ENCODE measurements around the gene MTAP. TPM values are rescaled to one million over a fixed set of nuclear protein-coding genes. Genes with fewer than 3 reads are reported as not detected.

The MTAP gene
- total RNA-seq, 1 donor from 2014 or later: 37.2 TPM

- no peak for DNase-seq (ENCODE audit: low spot score)
- TF ChIP-seq CTCF (IDR thresholded peaks at IDR 0.05; ENCODE audit: unreplicated experiment): no peak
- no peaks in the 10 kb centered on the region for H3K9me3 Mint-ChIP-seq (ENCODE audit: unreplicated experiment)
- peaks cover 2% of the 10 kb centered on the region for H3K27me3 Mint-ChIP-seq (ENCODE audit: unreplicated experiment)
- no peak overlapping the region for H3K27ac Mint-ChIP-seq (ENCODE audit: unreplicated experiment)
- peaks cover 18% of the 10 kb centered on the region for H3K4me1 Mint-ChIP-seq (ENCODE audit: unreplicated experiment)
- peaks cover 3% of the 10 kb centered on the region for H3K36me3 Mint-ChIP-seq (ENCODE audit: low read depth, unreplicated experiment)
- no peak overlapping the region for H3K4me3 Mint-ChIP-seq (ENCODE audit: unreplicated experiment)
Observed at GRCh38 chr9:21810881-21811280, 8.4 kb downstream of the MTAP start.

- Mint-ChIP-seq H3K4me1 (ENCODE audit: unreplicated experiment) (peaks cover 12% of the 10 kb centered on the region), H3K4me3 (ENCODE audit: unreplicated experiment) (no peak overlapping the region), H3K36me3 (ENCODE audit: low read depth, unreplicated experiment) (peaks cover 5% of the 10 kb centered on the region), H3K9me3 (ENCODE audit: unreplicated experiment) (no peaks in the 10 kb centered on the region), H3K27me3 (ENCODE audit: unreplicated experiment) (peaks cover 2% of the 10 kb centered on the region), H3K27ac (ENCODE audit: unreplicated experiment) (peak overlapping the region; percentile 44)
- no peak for DNase-seq (ENCODE audit: low spot score)
- no peak for TF ChIP-seq CTCF (IDR thresholded peaks at IDR 0.05; ENCODE audit: unreplicated experiment)
Observed at GRCh38 chr9:21811914-21812313, 9.5 kb downstream of the MTAP start.

- peaks cover 12% of the 10 kb centered on the region for H3K4me1 Mint-ChIP-seq (ENCODE audit: unreplicated experiment)
- no peak overlapping the region for H3K4me3 Mint-ChIP-seq (ENCODE audit: unreplicated experiment)
- H3K27ac Mint-ChIP-seq (ENCODE audit: unreplicated experiment): peak overlapping the region; percentile 44
- peaks cover 8% of the 10 kb centered on the region for H3K36me3 Mint-ChIP-seq (ENCODE audit: low read depth, unreplicated experiment)
- H3K27me3 Mint-ChIP-seq (ENCODE audit: unreplicated experiment): peaks cover 2% of the 10 kb centered on the region
- TF ChIP-seq CTCF (IDR thresholded peaks at IDR 0.05; ENCODE audit: unreplicated experiment): no peak
- no peaks in the 10 kb centered on the region for H3K9me3 Mint-ChIP-seq (ENCODE audit: unreplicated experiment)
- DNase-seq (ENCODE audit: low spot score): peak; percentile 16
Observed at GRCh38 chr9:21812415-21812814, 10.0 kb downstream of the MTAP start.

GRCh38 chr9:21812946-21813568 is 10.6 kb downstream of the MTAP start:
- H3K9me3 Mint-ChIP-seq (ENCODE audit: unreplicated experiment): no peaks in the 10 kb centered on the region
- no peak overlapping the region for H3K4me3 Mint-ChIP-seq (ENCODE audit: unreplicated experiment)
- peaks cover 12% of the 10 kb centered on the region for H3K4me1 Mint-ChIP-seq (ENCODE audit: unreplicated experiment)
- H3K36me3 Mint-ChIP-seq (ENCODE audit: low read depth, unreplicated experiment): peaks cover 10% of the 10 kb centered on the region
- peak; percentile 79 for DNase-seq (ENCODE audit: low spot score)
- TF ChIP-seq CTCF (IDR thresholded peaks at IDR 0.05; ENCODE audit: unreplicated experiment): peak; percentile 95
- no peak overlapping the region for H3K27ac Mint-ChIP-seq (ENCODE audit: unreplicated experiment)
- H3K27me3 Mint-ChIP-seq (ENCODE audit: unreplicated experiment): peaks cover 2% of the 10 kb centered on the region

GRCh38 chr9:21813575-21814473 is 11.4 kb downstream of the MTAP start:
- DNase-seq (ENCODE audit: low spot score): peak; percentile 54
- Mint-ChIP-seq H3K9me3 (ENCODE audit: unreplicated experiment) (no peaks in the 10 kb centered on the region), H3K36me3 (ENCODE audit: low read depth, unreplicated experiment) (peaks cover 14% of the 10 kb centered on the region)

More at GRCh38 chr9:21813575-21814473, 11.4 kb downstream of the MTAP start:
- peaks cover 2% of the 10 kb centered on the region for H3K27me3 Mint-ChIP-seq (ENCODE audit: unreplicated experiment)
- H3K4me1 Mint-ChIP-seq (ENCODE audit: unreplicated experiment): peaks cover 12% of the 10 kb centered on the region
- H3K27ac Mint-ChIP-seq (ENCODE audit: unreplicated experiment): no peak overlapping the region
- no peak overlapping the region for H3K4me3 Mint-ChIP-seq (ENCODE audit: unreplicated experiment)
- TF ChIP-seq CTCF (IDR thresholded peaks at IDR 0.05; ENCODE audit: unreplicated experiment): peak; percentile 61

Data from endothelial cell (in vitro differentiated cells).